HCT116 (cell line): ENCODE measurements around the gene APOA1. TPM values are rescaled to one million over a fixed set of nuclear protein-coding genes. Genes with fewer than 3 reads are reported as not detected.

ENCODE experiments used
- ATAC-seq: fragments of 200-7000 bp; cut with Tn5 transposase; 2 replicates; pipeline ENCODE4 v1.9.1; 2020; ENCODE audit warnings: mild to moderate bottlenecking, moderate library complexity
- BruUV-seq: library from RNA; stranded (reverse); fragments of 400-500 nt; replicated peaks from 2 replicates; lab custom pipeline; 2021; lab: Mats Ljungman, UMichigan
- CTCF ChIA-PET: fragments of 300-600 bp; sonication (Branson Sonifier 250); formaldehyde crosslinking; loops from one replicate; lab custom pipeline; 2021; ENCODE audit warnings: antibody characterized with exemption; lab: Charles Lee
- POLR2A ChIA-PET: fragments of 300-600, 350-600 bp; sonication (Branson Sonifier 250); formaldehyde crosslinking; loops from one replicate; lab custom pipeline; 2021; ENCODE audit warnings: antibody characterized with exemption; lab: Charles Lee
- RAD21 ChIA-PET, 2 experiments: fragments of 300-600 bp; sonication (Branson Sonifier 250); formaldehyde crosslinking; loops; one replicate each; lab custom pipeline; 2023; ENCODE audit warnings: low total read pairs in 2 of 2; ENCODE audit not compliant: uncharacterized antibody in 2 of 2, unreplicated experiment in 2 of 2, low non-redundant PET in 1 of 2; lab: Charles Lee
- DNase-seq: peaks from one replicate; pipeline ENCODE4 v3.0.0-alpha.2; 2010; ENCODE audit warnings: low read depth, low spot score
- H2AFZ ChIP-seq: fragments of 200-600 bp; shearing (Covaris generic), sonication (generic); 2 replicates; pipeline ENCODE4 v1.6.1; 2017; ENCODE audit warnings: low read depth, mixed run types, mixed read lengths, antibody characterized with exemption, low read length; ENCODE audit not compliant: poor library complexity, severe bottlenecking
- H3K27ac ChIP-seq: 2 replicates; pipeline ENCODE4 v1.5.1; 2012; ENCODE audit warnings: low read depth, low read length
- H3K27me3 ChIP-seq: fragments of 200-600 bp; sonication (generic); 2 replicates; pipeline ENCODE4 v1.6.1; 2016; ENCODE audit warnings: mixed run types, low read length, mixed read lengths; ENCODE audit not compliant: insufficient read depth
- H3K36me3 ChIP-seq, 2 experiments: fragments of 200-500 bp in 1 of 2; fragments of 200-600 bp in 1 of 2; sonication (Bioruptor generic) in 1 of 2; sonication (generic) in 1 of 2; 2 replicates each; pipeline versions ENCODE4 v1.5.1 to v1.6.1; 2014 to 2016; ENCODE audit warnings: low read length in 2 of 2, inconsistent platforms in 1 of 2, mixed read lengths in 1 of 2, mixed run types in 1 of 2; ENCODE audit not compliant: insufficient read depth in 2 of 2, control insufficient read depth in 1 of 2
- H3K4me1 ChIP-seq, 2 experiments: fragments of 200-600 bp in 1 of 2; sonication (generic) in 1 of 2; 2 replicates each; pipeline versions ENCODE4 v1.5.1 to v1.6.1; 2012 to 2017; ENCODE audit warnings: low read length in 2 of 2, inconsistent platforms in 1 of 2, mild to moderate bottlenecking in 1 of 2, mixed read lengths in 1 of 2, mixed run types in 1 of 2, moderate library complexity in 1 of 2; ENCODE audit not compliant: insufficient read depth in 2 of 2, control insufficient read depth in 1 of 2
- H3K4me2 ChIP-seq: fragments of 200-600 bp; sonication (generic); 2 replicates; pipeline ENCODE4 v1.6.1; 2017; ENCODE audit warnings: mixed run types, low read length, mixed read lengths
- H3K4me3 ChIP-seq, 2 experiments: fragments of 200-600 bp in 1 of 2; sonication (generic) in 1 of 2; replicated peaks in 1 of 2; 2 replicates each; pipeline ENCODE4 v1.5.1; 2011 to 2016; ENCODE audit warnings: low read length in 2 of 2, control low read depth in 1 of 2, low read depth in 1 of 2, mild to moderate bottlenecking in 1 of 2, mixed read lengths in 1 of 2, mixed run types in 1 of 2
- H3K79me2 ChIP-seq: fragments of 200-600 bp; sonication (generic); 2 replicates; pipeline ENCODE4 v1.6.1; 2017; ENCODE audit warnings: mild to moderate bottlenecking, mixed run types, low read length, moderate library complexity, mixed read lengths; ENCODE audit not compliant: insufficient read depth
- H3K9ac ChIP-seq: fragments of 200-600 bp; sonication (generic); 2 replicates; pipeline ENCODE4 v1.6.1; 2016; ENCODE audit warnings: low read length, mixed read lengths
- H3K9me2 ChIP-seq: fragments of 200-600 bp; sonication (generic), shearing (Covaris generic); 2 replicates; pipeline ENCODE4 v1.6.1; 2017; ENCODE audit warnings: mixed run types, mild to moderate bottlenecking, moderate library complexity; ENCODE audit not compliant: insufficient read depth
- H3K9me3 ChIP-seq, 2 experiments: fragments of 200-500 bp in 1 of 2; fragments of 200-600 bp in 1 of 2; sonication (Bioruptor generic) in 1 of 2; sonication (generic) in 1 of 2; 2 replicates each; pipeline ENCODE4 v1.6.1; 2014 to 2017; ENCODE audit warnings: low read length in 2 of 2, mixed read lengths in 2 of 2, inconsistent platforms in 1 of 2, low read depth in 1 of 2, mild to moderate bottlenecking in 1 of 2, mixed run types in 1 of 2, moderate library complexity in 1 of 2; ENCODE audit not compliant: control insufficient read depth in 1 of 2, insufficient read depth in 1 of 2
- H4K20me1 ChIP-seq: fragments of 200-600 bp; sonication (generic), shearing (Covaris generic); 2 replicates; pipeline ENCODE4 v1.6.1; 2017; ENCODE audit warnings: mixed run types, mild to moderate bottlenecking, moderate library complexity; ENCODE audit not compliant: insufficient read depth
- ATF3 ChIP-seq: IDR thresholded peaks from 2 replicates; pipeline ENCODE4 v1.6.1; 2012
- CBX3 ChIP-seq: IDR thresholded peaks from 2 replicates; pipeline ENCODE4 v1.6.1; 2012; ENCODE audit warnings: low read depth
- CTCF ChIP-seq, 3 experiments: fragments of 200-600 bp in 1 of 3; sonication (generic) in 1 of 3; IDR thresholded peaks in 2 of 3; conservative IDR thresholded peaks in 1 of 3; 2 replicates each; pipeline ENCODE4 v1.5.1; 2012 to 2017; ENCODE audit warnings: low read depth in 2 of 3, low read length in 2 of 3, antibody characterized with exemption in 1 of 3, borderline replicate concordance in 1 of 3, control low read depth in 1 of 3, mild to moderate bottlenecking in 1 of 3, mixed read lengths in 1 of 3, mixed run types in 1 of 3, moderate library complexity in 1 of 3; ENCODE audit not compliant: insufficient read depth in 1 of 3
- EGR1 ChIP-seq: IDR thresholded peaks from 2 replicates; pipeline ENCODE4 v1.6.1; 2012; ENCODE audit warnings: low read depth
- EZH2 ChIP-seq: fragments of 200-600 bp; sonication (generic); IDR thresholded peaks from 2 replicates; pipeline ENCODE4 v1.6.1; 2017; ENCODE audit warnings: antibody characterized with exemption, mixed run types
- EZH2phosphoT487 ChIP-seq: fragments of 200-600 bp; IDR thresholded peaks from 2 replicates; pipeline ENCODE4 v1.6.1; 2018; ENCODE audit warnings: antibody characterized with exemption, borderline replicate concordance
- FOSL1 ChIP-seq: IDR thresholded peaks from 2 replicates; pipeline ENCODE4 v1.6.1; 2012; ENCODE audit warnings: low read depth
- JUND ChIP-seq: IDR thresholded peaks from 2 replicates; pipeline ENCODE4 v1.6.1; 2012
- MAX ChIP-seq: IDR thresholded peaks from 2 replicates; pipeline ENCODE4 v1.6.1; 2012
- POLR2A ChIP-seq: IDR thresholded peaks from 2 replicates; pipeline ENCODE4 v1.7.0; 2011; ENCODE audit warnings: borderline replicate concordance; ENCODE audit not compliant: insufficient read depth, insufficient read length; ENCODE audit errors: extremely low read depth
- REST ChIP-seq: IDR thresholded peaks from 2 replicates; pipeline ENCODE4 v1.6.1; 2012; ENCODE audit warnings: low read depth
- SIN3A ChIP-seq: IDR thresholded peaks from 2 replicates; pipeline ENCODE4 v1.6.1; 2012; ENCODE audit warnings: low read depth
- SRF ChIP-seq: IDR thresholded peaks from 2 replicates; pipeline ENCODE4 v1.6.1; 2012; ENCODE audit warnings: low read depth
- TCF7L2 ChIP-seq: IDR thresholded peaks from 2 replicates; pipeline ENCODE4 v1.7.0; 2011; ENCODE audit warnings: borderline replicate concordance, inconsistent platforms; ENCODE audit not compliant: insufficient read depth, insufficient read length; ENCODE audit errors: extremely low read depth
- YY1 ChIP-seq: IDR thresholded peaks from 2 replicates; pipeline ENCODE4 v1.6.1; 2011; ENCODE audit warnings: low read length, low read depth, moderate library complexity, mild to moderate bottlenecking; ENCODE audit not compliant: insufficient replicate concordance; ENCODE audit errors: extremely low read depth
- ZBTB33 ChIP-seq: IDR thresholded peaks from 2 replicates; pipeline ENCODE4 v1.6.1; 2011; ENCODE audit warnings: mild to moderate bottlenecking, low read length, moderate library complexity; ENCODE audit not compliant: insufficient replicate concordance; ENCODE audit errors: extremely low read depth
- ZNF274 ChIP-seq: fragments of 200-500 bp; sonication (Bioruptor generic); IDR thresholded peaks from 2 replicates; pipeline ENCODE4 v1.6.1; 2014; ENCODE audit warnings: mild to moderate bottlenecking, low read depth, low read length, inconsistent platforms
- intact Hi-C: fragments of 100-400 bp; cut with micrococcal nuclease; formaldehyde crosslinking; loops from 2 replicates; pipeline ENCODE4 v1.10.0; 2022
- total RNA-seq: library from RNA; stranded (reverse); gene quantifications from one replicate; pipeline ENCODE4 v1.2.1, GENCODE V29; 2021; ENCODE audit not compliant: unreplicated experiment

The APOA1 gene
- total RNA-seq, 1 experiment from 2014 or later, result 2.0 TPM

GRCh38 chr11:116857936-116858335 is 20.5 kb upstream of the APOA1 start:
- ATAC-seq (no peak), DNase-seq (no peak)
- ChIA-PET RAD21 (no interaction called here), POLR2A (no interaction called here), CTCF (no interaction called here)
- H3K4me1 ChIP-seq, result peaks cover 0 to 18% of the 10 kb centered on the region in 2 experiments; a peak in 2 of 4 replicates
- H3K79me2 ChIP-seq, result no peaks in the 10 kb centered on the region
- no peak overlapping the region for H3K4me2 ChIP-seq
- no peak overlapping the region for H3K9ac ChIP-seq
- no peaks in the 10 kb centered on the region for H3K9me3 ChIP-seq
- no peak overlapping the region for H3K4me3 ChIP-seq
- H2AFZ ChIP-seq, result no peak overlapping the region
- no peaks in the 10 kb centered on the region for H4K20me1 ChIP-seq
- H3K27me3 ChIP-seq, result no peaks in the 10 kb centered on the region
- H3K36me3 ChIP-seq, result no peaks in the 10 kb centered on the region; a peak in 1 of 4 replicates
- intact Hi-C loops, result no loop called here
- TF ChIP-seq YY1 (no peak), EZH2 (no peak), ZBTB33 (no peak), MAX (no peak), ZNF274 (no peak), TCF7L2 (no peak), CBX3 (no peak), EZH2phosphoT487 (no peak), SRF (no peak), POLR2A (no peak), CTCF (IDR thresholded peaks at IDR 0.05 in 2 of 3, conservative IDR thresholded peaks at IDR 0.05 in 1 of 3; ENCODE audit: borderline replicate concordance in 1 of 3, insufficient read depth in 1 of 3, low read depth in 2 of 3, low read length in 2 of 3) (no peak), REST (no peak), EGR1 (no peak), ATF3 (no peak), SIN3A (no peak), FOSL1 (no peak), JUND (no peak)
- no peaks in the 10 kb centered on the region for H3K9me2 ChIP-seq
- no TSS peak for BruUV-seq
- H3K27ac ChIP-seq, result no peak overlapping the region
